ENCODE results near the gene TNFRSF1A. TPM values are rescaled to one million over a fixed set of nuclear protein-coding genes. Genes with fewer than 3 reads are reported as not detected.
"Not testable (repeated sequence)": the region's sequence is repeated elsewhere in the genome, so short reads cannot be mapped to it uniquely, and the experiment has no call there.

The TNFRSF1A gene
- total and polyA plus RNA-seq, 12 donors: 46.4 to 386 (median 224) TPM

- Histone ChIP-seq H3K27me3 (no peaks in the 10 kb centered on the region), H3K36me3 (replicated peaks in 1 of 2) (no peaks in the 10 kb centered on the region), H3K27ac (peak overlapping the region; percentile 93 to 98 (median 97)), H3K9me3 (replicated peaks in 1 of 3) (no peaks in the 10 kb centered on the region), H3K4me1 (replicated peaks in 1 of 2) (peaks cover 53 to 67% of the 10 kb centered on the region in 2 donors), H3K4me3 (peak overlapping the region; percentile 81 to 99 (median 94))
- TF ChIP-seq POLR2A (IDR thresholded peaks at IDR 0.05): no peak
- TF ChIP-seq CTCF (IDR thresholded peaks at IDR 0.05): no peak
- intact Hi-C loops (cut with DNase I): no loop called here
- WGBS, 4 donors: 1 to 2% (median 2%) methylated on average over 15 of the region's 15 CpGs
- peak in 2 of 7 donors; percentile 31 to 48 for DNase-seq
Measured at GRCh38 chr12:6340745-6341416, 995 bp downstream of the TNFRSF1A start.

- peak in 5 of 7 donors; percentile 49 to 67 (median 64) for DNase-seq
- Histone ChIP-seq H3K9me3 (replicated peaks in 1 of 3) (no peaks in the 10 kb centered on the region), H3K27ac (peak overlapping the region; percentile 93 to 98 (median 97)), H3K4me1 (replicated peaks in 1 of 2) (peaks cover 52 to 67% of the 10 kb centered on the region in 2 donors), H3K27me3 (no peaks in the 10 kb centered on the region), H3K4me3 (peak overlapping the region; percentile 81 to 99 (median 94)), H3K36me3 (replicated peaks in 1 of 2) (no peaks in the 10 kb centered on the region)
- 0 to 2% (median 1%) methylated on average over 9 of the region's 9 CpGs for WGBS, 4 donors
- TF ChIP-seq POLR2A (IDR thresholded peaks at IDR 0.05): peak; percentile 48 to 73
- TF ChIP-seq CTCF (IDR thresholded peaks at IDR 0.05): no peak
- intact Hi-C loops (cut with DNase I): no loop called here
Measured at GRCh38 chr12:6340032-6340638, 1.7 kb downstream of the TNFRSF1A start.

GRCh38 chr12:6338955-6339354 is 2.9 kb downstream of the TNFRSF1A start:
- intact Hi-C loops (cut with DNase I): loop anchor here (5.0 to 10.0 kb wide), 2 partner anchors 43 to 196 kb away; partner anchors contain the start of genes GAPDH (in 1 of the 2) and LTBR (in 1 of the 2)
- TF ChIP-seq POLR2A (IDR thresholded peaks at IDR 0.05): no peak
- no peak for TF ChIP-seq CTCF (IDR thresholded peaks at IDR 0.05)
- Histone ChIP-seq H3K9me3 (replicated peaks in 1 of 3) (no peaks in the 10 kb centered on the region), H3K27me3 (no peaks in the 10 kb centered on the region), H3K36me3 (replicated peaks in 1 of 2) (peaks cover 0 to 9% of the 10 kb centered on the region in 2 donors), H3K4me3 (peak overlapping the region in 3 of 4 donors; percentile 53 to 93 (median 81)), H3K4me1 (replicated peaks in 1 of 2) (peaks cover 57 to 73% of the 10 kb centered on the region in 2 donors), H3K27ac (peak overlapping the region; percentile 93 to 98 (median 97))
- WGBS, 4 donors: 14 to 35% (median 29%) methylated on average over 3 of the region's 3 CpGs
- no peak for DNase-seq

- H3K4me1 ChIP-seq (replicated peaks in 1 of 2): peaks cover 57 to 73% of the 10 kb centered on the region in 2 donors
- intact Hi-C loops (cut with DNase I): loop anchor here (5.0 to 10.0 kb wide), 2 partner anchors 44 to 196 kb away; partner anchors contain the start of genes GAPDH (in 1 of the 2) and LTBR (in 1 of the 2)
Measured at GRCh38 chr12:6338536-6338935, 3.3 kb downstream of the TNFRSF1A start.

More at GRCh38 chr12:6338536-6338935, 3.3 kb downstream of the TNFRSF1A start:
- Histone ChIP-seq H3K36me3 (replicated peaks in 1 of 2) (peaks cover 0 to 13% of the 10 kb centered on the region in 2 donors), H3K4me3 (peak overlapping the region in 2 of 4 donors; percentile 81 to 93), H3K27ac (peak overlapping the region; percentile 56 to 98 (median 97))
- WGBS, 4 donors: 40 to 70% (median 61%) methylated on average over 7 to 8 of the region's 8 CpGs
- DNase-seq; H3K9me3 ChIP-seq (replicated peaks in 1 of 3); H3K27me3 ChIP-seq: not testable (repeated sequence)

All from adrenal gland (tissue), 12 donors.